Fibroblast of peridontal ligament (primary cell): ENCODE data around the gene ZSCAN32.

ENCODE experiments used
- DNase-seq: peaks from one replicate; pipeline ENCODE4 v3.0.0-alpha.2; 2010; ENCODE audit errors: extremely low read depth

Gene ZSCAN32

DNA sequence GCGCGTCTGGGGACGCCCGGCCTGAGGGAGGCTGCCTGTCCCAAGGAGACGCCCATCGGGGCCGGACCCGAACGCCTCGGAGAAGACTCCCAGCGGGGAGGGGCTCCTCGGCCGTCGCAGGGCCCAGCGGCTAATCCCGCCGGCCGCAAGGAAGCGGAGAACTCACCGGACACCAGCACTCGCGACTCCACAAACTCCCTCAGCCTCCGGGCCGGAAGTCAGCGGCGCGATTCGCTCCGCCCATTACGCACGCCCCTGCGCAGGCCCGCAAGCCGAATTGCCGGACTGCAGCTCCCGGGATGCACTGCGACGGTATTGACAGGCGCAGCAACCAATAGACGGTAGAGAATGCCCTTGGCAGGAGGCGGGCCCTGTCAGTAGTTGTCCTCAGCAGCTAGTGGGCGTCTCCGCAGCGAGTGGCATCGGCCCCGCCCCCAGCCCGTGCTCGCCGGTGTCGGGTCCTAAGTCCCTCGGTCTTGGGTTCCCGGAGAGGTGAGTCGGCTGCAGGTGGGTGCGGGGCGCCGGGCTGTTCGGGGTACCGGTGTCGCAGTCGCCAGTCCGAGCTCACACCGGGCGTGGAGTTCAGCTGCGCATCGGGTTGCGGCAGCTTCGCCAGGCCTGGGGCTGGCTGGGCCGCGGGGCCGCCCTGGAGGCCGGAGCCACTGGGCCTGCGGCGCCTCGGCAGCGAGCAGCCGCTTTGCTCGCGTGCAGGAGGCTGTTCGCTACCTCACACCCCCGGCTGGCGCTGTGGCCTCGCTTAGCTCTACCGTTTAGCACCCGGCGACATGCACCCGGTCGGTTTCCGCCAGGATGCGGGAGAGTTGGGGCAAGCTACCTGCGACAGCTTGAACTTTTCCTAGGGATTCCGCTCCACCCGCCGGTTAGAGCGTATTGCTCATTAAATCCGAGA, at the start of gene ZSCAN32, which contains the start of gene ZNF174:
Gene ZSCAN32, minus strand, starts transcription at position 226 of the 910 bp plus-strand sequence. CDS start 3,447 bp downstream, outside the sequence.
Gene ZNF174, plus strand, starts transcription at position 437 of the 910 bp plus-strand sequence. CDS start 790 bp downstream, outside the sequence.
- DNase-seq, result peak; percentile 99

DNA sequence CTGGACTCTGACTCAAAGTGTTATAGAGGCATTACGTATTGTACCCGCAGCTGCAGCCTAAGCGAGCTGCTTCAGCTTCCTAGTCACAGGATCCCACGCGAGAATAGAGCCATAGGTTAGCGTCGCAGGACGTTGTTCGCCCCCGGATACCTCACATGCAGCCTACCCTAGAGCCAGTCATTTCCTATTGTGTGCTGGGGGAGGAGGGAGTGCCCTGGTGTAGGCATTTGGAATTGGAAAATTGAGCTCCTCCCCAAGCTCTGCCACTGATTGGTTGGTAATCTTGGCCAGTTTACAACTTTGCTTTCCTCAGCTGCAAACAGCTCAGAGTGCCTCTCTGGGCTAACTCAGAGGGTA, 43.2 kb upstream of the ZSCAN32 start:
- DNase-seq, result peak; percentile 80

DNA sequence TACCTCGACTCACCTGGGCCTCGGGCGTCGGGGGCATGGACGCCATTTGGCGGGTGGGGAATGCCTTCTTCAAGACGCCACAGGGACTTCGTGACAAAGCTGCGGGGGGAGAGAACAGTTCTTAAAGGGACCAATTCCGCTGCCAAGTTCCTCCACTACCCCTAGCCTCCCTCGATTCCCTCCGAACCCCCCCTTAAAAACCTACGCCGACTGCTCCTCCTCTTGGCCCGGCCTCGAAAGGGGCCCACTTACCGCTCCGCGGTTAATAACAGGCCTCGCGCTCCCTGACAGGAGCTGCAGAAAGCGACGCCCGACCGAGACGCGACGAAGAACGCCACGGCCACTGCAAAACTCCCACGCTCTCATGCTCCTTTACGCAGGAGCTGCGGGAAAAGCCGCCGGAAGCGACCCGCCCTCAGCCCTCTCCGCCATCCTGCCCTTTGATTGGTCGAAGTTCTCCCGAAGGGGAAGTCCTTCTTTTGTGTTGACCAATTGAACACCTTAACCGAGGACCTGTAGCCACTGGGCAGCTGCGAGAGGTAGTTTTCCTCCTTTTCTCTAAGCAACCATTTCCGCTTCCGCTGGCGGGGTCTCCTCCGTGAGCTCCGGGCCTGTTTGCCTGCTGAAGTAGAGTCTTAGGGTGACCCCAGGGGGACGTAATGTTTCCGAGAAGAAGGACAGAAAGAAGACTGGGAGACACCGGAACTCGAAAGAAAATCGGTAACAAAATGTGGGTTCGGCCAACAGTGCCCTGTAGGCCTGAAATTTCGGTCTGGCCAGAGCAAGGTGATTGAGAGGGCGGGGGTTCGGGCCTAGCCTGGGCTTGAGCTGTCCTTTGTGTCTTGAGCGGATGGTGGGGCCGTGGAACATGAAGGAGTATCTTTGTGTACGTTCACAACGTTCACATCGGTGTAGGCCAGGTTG, 42.6 kb upstream of the ZSCAN32 start, which contains the start of the genes NAA60 and ZNF597:
Gene NAA60, plus strand, starts transcription at position 573 of the 924 bp plus-strand sequence. CDS start 32,548 bp downstream, outside the sequence.
Gene ZNF597, minus strand, starts transcription at position 397 of the 924 bp plus-strand sequence. Its CDS starts 351 bp downstream, at position 46.
- peak; percentile 90 for DNase-seq

DNA sequence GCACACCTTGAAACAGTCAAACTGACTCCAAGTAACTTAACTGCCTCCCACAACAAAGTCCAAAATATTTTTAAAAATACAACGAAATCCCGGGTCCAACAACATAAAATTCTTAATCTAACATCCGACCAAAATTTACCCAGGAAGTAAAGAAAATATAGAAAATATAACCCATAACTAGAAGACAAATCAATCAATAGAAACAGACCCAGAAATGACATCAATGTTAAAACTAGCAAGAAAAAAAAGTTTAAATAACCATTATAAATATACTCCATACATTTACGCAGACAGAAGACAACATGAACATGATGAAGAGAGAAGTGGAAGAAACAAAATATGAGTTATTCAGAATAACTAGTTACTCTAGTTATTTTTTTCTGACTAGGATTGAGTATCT, 38.8 kb upstream of the ZSCAN32 start:
- DNase-seq, result no peak

DNA sequence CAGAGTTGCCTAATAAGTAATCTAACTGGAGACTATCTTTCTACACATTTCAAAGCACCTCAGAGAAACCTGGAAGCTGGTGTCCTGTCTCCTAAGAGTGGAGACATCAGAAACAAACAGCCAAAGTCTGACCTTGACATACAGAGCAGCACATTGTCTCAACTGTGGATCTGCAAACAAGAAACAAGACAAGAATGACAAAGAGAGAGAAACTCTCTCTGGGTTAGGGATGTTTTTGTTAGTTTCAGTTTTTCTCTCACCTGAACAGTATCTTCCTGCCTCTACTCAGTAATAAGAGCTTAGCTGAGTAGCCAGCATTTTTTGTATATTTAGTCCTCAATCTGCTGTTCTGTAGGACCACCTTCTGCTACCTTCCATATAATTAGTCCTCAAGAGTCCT, 33.6 kb upstream of the ZSCAN32 start:
- DNase-seq, result no peak

DNA sequence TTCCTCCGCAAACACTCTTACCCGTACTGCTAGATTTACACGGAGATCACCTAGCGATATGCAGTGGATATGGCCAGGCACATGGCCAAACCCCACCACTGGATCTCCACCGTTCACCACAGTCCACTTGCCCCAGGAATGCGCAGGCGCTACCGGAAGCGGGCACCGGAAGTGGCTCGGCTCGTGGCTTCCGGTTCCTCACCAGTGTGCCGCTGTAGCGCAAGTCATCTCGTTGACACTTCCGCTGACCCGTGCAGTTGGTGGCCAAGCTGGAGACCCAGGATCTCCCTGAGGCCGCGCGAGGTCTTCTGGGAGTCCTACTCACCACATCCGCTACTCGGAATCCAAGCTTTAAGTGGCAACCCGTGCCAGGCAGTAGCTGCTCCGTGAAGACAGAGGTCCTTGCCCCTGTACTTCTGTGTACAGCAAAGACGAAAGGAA, 31.0 kb upstream of the ZSCAN32 start:
- peak; percentile 27 for DNase-seq

DNA sequence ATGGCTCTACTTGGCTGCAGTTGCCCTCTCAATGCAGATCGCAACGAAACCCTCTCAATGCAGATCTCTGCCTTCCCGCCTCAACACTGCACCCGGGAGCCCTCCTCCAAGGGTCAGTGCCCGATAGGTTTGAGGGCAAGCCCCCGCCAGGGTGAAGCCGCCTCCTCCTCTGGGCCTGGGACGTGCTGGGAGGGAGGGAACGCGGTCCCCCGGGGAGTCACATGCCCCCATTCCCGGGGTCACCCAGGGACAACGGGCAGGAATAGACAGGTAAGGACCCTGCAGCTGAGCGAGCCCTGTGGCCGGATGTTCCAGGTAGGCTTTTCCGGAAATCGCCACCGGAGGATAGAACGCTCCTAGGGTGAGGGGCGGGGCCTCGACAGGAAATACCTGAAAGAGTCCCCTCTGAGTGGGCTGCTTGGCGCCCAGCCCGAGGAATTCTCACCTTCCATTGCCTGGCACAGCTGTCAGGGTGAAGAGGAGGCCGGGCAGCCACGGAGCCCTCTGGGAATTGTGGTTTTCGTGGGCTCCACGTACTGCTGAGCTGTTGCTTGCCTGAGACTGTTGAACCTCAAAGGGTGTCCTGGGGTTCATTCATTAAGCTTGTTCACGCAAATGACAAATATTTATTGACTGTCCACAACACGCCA, 13.1 kb upstream of the ZSCAN32 start:
- DNase-seq, result no peak

DNA sequence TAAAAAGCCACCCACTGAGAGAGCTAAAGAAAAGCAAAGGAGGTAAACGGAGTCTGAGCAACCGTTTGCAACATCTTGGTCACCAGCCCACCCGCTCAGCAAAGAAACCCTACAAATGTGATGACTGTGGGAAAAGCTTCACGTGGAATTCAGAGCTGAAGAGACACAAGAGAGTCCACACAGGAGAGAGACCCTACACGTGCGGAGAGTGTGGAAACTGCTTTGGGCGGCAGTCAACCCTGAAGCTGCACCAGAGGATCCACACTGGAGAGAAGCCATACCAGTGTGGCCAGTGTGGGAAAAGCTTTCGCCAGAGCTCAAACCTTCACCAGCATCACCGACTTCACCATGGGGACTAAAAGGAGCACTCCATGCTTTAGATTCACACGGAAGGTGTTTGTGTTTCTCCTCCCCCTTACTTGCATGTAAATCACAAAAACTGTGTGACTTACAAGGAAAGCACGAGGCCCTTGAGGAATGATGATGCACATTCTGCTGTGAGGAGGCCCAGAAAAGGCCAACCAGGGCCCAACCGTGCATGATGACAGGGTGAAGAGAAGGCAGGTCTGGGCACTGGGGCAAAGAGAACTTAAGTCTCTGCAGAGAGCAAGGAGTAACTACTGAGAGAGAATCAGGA, 7.9 kb upstream of the ZSCAN32 start:
- DNase-seq, result no peak

DNA sequence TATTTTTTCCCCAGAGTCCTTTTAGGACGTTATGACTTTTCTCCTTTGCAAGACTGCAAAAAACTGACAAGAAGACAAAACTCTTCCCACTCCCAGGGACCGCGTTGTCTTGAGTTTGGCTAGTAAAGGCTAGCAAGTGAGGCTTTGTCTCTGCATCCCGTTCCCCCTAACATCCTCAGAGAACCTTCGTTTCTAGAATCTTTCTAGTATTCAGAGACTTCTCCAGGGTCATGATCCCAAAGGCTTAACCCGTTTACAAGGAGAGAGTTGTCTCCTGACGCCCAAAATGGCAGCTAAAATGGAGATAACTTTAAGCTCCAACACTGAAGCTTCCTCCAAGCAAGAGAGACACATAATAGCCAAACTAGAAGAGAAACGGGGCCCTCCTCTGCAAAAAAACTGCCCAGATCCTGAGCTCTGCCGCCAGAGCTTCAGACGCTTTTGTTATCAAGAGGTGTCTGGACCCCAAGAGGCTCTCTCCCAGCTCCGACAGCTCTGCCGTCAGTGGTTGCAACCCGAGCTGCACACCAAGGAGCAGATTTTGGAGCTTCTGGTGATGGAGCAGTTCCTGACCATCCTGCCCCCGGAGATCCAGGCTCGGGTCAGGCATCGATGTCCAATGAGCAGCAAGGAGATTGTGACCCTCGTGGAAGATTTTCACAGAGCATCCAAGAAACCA, 1.1 kb upstream of the ZSCAN32 start:
- no peak for DNase-seq

DNA sequence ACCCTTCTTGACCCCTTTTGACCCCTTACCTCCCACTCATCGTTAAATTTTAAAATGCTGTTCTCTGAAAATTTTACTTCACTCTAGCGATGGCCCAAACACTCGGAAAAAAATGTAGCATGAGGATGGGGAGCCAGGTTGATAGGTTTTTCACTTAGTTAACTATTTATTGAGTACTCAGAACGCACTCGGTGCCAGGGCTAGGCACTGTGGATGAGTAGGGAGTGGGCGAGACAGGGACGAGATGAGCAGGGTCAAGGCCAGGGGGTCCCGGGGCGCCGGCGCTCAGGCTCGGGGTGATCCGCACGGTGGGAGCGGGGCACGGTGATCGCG, 392 bp downstream of the ZSCAN32 start:
- DNase-seq, result peak; percentile 3

DNA sequence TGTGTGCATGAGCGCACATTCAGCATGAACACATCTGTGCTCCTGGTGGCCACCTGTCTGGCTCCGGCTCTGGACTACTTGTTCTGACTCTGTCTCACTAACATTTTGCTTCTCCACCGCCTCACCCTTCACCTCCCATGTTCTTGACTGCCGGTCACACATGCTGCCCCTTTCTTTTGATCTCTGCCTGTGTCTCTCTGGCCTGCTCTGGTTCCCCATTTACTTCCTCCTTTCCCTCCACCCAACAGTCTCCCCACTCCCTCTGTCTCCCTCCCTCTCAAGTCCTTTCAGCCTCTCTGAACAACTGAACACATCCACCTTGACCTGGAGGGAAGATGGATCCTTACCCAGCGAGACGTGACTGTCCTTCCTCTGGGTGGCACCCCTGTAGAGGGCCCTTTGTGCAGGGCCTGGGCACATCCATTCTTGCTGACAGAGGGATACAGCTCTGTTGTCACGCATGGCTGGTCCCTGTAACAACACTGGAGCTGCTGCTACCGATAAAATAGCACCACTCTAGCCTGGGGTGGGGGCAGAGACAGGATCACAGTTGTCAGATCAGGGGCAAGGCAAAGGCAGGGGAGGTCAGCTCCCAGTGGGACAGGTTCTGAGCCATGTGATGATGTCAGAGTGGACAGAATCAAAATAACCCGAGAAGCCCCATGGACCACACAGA, 11.0 kb downstream of the ZSCAN32 start:
- no peak for DNase-seq

DNA sequence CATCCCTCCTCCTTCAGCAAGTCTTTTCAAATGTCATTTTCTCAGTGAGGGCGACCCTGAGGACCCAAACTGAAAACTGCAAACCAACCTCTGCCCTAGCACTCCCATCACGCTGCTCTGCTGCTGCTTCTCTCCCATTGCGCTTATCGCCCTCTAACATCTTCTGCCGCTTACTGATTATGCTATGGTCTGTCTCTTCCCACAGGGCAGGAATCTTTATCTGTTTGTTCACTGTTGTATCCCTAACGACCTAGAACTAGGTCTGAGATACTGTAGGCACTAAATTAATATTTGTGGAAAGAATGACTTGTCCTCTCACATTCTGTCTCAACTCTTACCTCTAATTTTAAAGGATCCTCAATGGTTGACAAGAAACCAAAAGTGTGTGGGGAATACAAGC, 12.5 kb downstream of the ZSCAN32 start:
- DNase-seq, result no peak

DNA sequence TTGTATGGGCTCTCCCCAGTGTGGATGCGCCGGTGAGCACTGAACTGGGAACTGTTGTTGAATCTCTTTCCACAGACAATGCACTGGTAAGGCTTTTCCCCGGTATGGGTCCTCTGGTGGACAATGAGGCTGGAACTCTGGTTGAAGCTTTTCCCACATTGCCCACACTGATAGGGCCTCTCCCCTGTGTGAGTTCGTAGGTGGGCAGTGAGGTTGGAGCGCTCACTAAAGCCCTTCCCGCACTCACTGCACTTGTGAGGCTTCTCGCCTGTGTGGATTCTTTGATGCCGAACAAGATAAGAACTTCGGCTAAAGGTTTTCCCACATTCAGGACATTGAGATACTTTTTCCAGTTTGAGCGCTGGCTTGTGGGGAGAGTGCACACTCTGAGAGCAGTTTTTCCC, 17.8 kb downstream of the ZSCAN32 start:
- no peak for DNase-seq

DNA sequence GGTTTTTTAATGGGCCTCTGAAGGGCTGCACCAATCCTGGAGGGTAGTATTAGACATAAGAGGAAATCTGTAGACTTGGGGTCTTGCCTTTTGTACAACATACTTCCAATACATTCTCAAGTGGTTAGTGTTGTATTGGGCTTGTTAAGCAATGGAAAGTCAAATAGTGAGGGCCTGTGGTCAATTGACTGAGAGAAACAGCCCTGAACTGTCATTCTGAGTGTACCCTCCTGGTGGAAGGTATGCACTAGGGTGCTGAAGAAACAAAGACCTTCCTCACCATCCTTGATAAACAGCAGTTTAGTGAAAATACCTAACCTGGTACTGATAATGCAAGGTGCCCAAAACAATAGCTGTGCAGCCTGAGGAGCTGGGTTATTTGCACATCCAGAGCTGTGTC, 22.9 kb downstream of the ZSCAN32 start:
- no peak for DNase-seq

DNA sequence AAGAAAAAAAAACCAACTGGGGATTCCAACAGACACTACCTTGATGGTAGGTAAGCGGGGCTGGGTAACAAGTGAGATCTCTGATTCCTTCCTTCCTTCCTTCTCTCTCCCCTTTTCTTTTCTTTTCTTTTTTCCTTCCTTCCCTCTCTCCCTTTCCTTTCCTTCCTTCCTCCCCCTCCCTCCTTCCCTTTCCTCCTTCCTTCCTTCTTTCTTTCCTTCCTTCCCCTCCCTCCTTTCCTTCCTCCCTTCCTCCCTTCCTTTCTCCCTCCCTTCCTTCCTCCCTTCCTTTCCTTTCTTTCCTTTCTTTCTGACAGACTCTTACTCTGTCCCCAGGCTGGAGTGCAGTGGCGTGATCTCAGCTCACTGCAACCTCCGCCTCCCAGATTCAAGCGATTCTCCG, 25.1 kb downstream of the ZSCAN32 start:
- DNase-seq, result no peak

DNA sequence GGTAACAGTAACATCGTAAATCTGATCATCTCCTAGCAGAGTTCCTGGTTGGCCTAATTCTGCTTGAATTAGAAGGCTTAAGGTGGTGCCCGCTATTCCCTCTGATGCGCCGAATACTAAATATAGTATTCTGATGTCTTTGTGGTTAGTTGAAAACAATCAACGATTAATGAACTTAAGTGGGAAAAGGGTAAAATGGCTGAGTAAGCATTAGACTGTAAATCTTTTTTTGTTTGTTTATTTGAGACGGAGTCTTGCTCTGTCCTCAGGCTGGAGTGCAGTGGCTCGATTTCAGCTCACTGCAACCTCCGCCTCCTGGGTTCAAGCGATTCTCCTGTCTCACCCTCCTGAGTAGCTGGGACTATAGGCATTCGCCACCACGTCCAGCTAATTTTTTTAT, 31.7 kb downstream of the ZSCAN32 start:
- no peak for DNase-seq

DNA sequence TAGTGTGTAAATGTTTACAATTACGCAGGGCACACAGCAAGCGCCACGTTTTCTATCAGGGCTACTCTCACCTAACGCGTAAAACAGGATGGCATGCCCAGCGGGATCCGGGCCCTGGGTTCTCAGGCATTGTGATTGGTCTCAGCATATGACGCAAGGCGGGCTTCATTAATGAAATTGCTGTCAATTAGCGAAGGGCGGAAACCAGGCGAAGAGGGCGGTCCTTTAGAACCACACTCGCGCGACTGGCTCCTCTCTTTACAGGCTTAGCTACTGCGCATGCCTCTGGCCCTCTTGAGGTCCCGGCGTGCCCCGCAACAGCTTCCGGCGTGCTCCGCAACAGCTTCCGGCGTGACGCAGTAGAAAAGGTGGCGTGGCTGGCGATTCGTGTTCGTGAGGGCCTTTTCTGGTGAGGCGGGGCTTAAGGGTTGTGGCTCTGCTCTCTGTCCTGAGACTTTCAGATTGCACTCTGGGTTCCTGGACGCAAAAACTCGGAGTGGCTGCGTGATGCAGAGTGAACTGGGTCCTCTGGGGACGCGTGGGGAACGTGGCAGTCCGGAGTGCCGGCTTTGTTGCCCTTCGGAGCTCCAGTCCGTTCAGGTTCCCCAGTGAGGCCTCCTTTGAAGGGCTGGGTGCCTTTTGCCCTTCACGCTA, 35.9 kb downstream of the ZSCAN32 start:
- DNase-seq, result peak; percentile 93

DNA sequence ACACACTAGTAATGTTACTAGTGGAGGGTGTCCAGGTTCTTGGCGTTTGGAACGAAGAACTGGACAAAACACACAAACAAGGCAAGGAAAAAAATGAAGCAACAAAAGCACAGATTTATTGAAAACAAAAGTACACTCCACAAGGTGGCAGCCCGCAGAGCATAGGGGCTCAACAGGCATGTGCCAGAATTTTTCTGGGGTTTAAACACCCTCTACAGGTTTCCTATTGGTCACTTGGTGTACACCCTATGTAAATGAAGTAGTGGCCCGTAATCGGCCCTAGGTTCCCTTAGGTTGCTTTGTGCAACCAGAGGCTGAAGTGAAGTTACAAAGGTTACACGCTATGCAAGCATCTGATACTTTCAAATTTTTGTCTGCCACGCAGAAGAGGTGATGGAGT, 37.0 kb downstream of the ZSCAN32 start:
- no peak for DNase-seq

DNA sequence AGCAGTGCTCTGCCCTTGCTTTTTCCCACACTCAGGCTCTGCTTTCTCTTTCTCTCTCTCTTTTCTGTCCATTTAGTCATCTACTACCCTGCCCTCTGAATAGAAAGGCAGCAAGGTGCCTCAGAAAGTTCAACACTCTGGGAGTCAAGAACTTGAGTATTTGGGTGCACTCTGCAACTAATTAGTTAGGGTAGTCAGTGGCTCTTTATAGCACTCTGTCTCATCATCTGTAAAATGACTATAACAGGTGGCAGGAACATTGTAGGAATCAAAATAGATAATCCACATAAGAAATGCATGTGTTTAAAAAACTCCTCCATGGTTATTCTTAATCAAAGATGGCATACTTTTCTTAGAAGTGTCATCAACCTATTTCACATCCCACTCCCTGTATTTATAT, 37.9 kb downstream of the ZSCAN32 start:
- no peak for DNase-seq

DNA sequence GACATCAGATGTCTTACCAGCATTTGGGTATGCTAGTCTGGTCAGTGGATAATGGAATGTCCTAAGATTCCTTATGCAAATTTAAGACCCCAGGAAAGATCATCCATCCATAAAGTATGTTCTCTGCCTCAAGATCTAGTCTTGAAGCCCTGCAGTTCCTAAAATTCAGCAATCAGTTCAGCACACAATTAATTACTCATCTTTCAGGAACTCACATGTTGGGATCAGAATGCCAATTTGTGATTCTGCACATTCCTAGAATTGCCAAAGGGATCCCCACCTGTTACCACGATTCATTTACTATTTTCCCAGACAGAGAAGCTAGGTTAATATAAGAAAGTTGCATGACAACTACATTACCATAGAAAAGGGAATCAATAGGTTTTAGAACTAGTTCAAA, 41.9 kb downstream of the ZSCAN32 start:
- no peak for DNase-seq
